Endodermal cell (in vitro differentiated cells): ENCODE measurements around the gene BMPER. TPM values are rescaled to one million over a fixed set of nuclear protein-coding genes. Genes with fewer than 3 reads are reported as not detected.

ENCODE experiments used
- DNase-seq: peaks from one replicate; pipeline ENCODE4 v3.0.0-alpha.2; 2017
- H3K27ac ChIP-seq: 2 replicates; pipeline ENCODE4 v1.5.1; 2013; ENCODE audit warnings: mild to moderate bottlenecking, low read depth, low read length, moderate library complexity
- H3K27me3 ChIP-seq: 2 replicates; pipeline ENCODE4 v1.6.1; 2013; ENCODE audit warnings: mild to moderate bottlenecking, low read length, moderate library complexity; ENCODE audit not compliant: insufficient read depth, control insufficient read depth, poor library complexity, severe bottlenecking
- H3K36me3 ChIP-seq: 2 replicates; pipeline ENCODE4 v1.7.0; 2013; ENCODE audit warnings: mild to moderate bottlenecking, low read length, moderate library complexity; ENCODE audit not compliant: control insufficient read depth, insufficient read depth
- H3K4me1 ChIP-seq: one replicate; pipeline ENCODE4 v1.7.0; 2013; ENCODE audit warnings: low read length; ENCODE audit not compliant: control insufficient read depth, insufficient read depth
- H3K4me3 ChIP-seq: 2 replicates; pipeline ENCODE4 v1.5.1; 2013; ENCODE audit warnings: mild to moderate bottlenecking, low read length, moderate library complexity
- H3K9ac ChIP-seq: 2 replicates; pipeline ENCODE4 v1.6.1; 2013; ENCODE audit warnings: mild to moderate bottlenecking, low read length, moderate library complexity; ENCODE audit not compliant: poor library complexity, severe bottlenecking; ENCODE audit errors: extremely low read depth
- H3K9me3 ChIP-seq: 2 replicates; pipeline ENCODE4 v1.6.1; 2013; ENCODE audit warnings: mild to moderate bottlenecking, low read length, moderate library complexity; ENCODE audit not compliant: control insufficient read depth
- H3K27ac Mint-ChIP-seq: 2 replicates; pipeline ENCODE4 v1.8.0; 2020; ENCODE audit warnings: mixed read lengths
- H3K27me3 Mint-ChIP-seq: 2 replicates; pipeline ENCODE4 v1.8.0; 2021; ENCODE audit warnings: mild to moderate bottlenecking, mixed read lengths; ENCODE audit not compliant: insufficient read depth
- H3K36me3 Mint-ChIP-seq: 2 replicates; pipeline ENCODE4 v1.8.0; 2020; ENCODE audit warnings: low read depth, mixed read lengths
- H3K4me1 Mint-ChIP-seq: 2 replicates; pipeline ENCODE4 v1.8.0; 2020; ENCODE audit warnings: mixed read lengths
- H3K4me3 Mint-ChIP-seq: 2 replicates; pipeline ENCODE4 v1.8.0; 2020; ENCODE audit warnings: mild to moderate bottlenecking, moderate library complexity, mixed read lengths
- H3K9me3 Mint-ChIP-seq: 2 replicates; pipeline ENCODE4 v1.8.0; 2020; ENCODE audit warnings: mild to moderate bottlenecking, mixed read lengths
- CTCF ChIP-seq: fragments of 200-600 bp; sonication (generic); conservative IDR thresholded peaks from 2 replicates; pipeline ENCODE4 v1.5.0; 2021; ENCODE audit warnings: antibody characterized with exemption, mild to moderate bottlenecking
- WGBS, 2 experiments: methylation state at CpG; one replicate each; pipeline versions ENCODE4 v1.1.5 to v1.1.7; 2013; ENCODE audit warnings: missing lambda C conversion rate in 2 of 2, mixed read lengths in 1 of 2; ENCODE audit not compliant: insufficient coverage in 1 of 2, insufficient read length in 1 of 2; 5-methylcytosine and 5-hydroxymethylcytosine counted together
- total RNA-seq, 2 donors: library from RNA; stranded (reverse); fragmentation: NEBNext Ultra II Directional in 1 of 2; extraction: Animal tissue kit (Norgen Biotek cat#: 25700) in 1 of 2; gene quantifications; 2 replicates in 1 of 2; 3 replicates in 1 of 2; pipeline ENCODE4 v1.2.1, GENCODE V29; 2021

The BMPER gene
- total RNA-seq, 2 donors from 2014 or later: 71.2 to 72.2 TPM

DNA sequence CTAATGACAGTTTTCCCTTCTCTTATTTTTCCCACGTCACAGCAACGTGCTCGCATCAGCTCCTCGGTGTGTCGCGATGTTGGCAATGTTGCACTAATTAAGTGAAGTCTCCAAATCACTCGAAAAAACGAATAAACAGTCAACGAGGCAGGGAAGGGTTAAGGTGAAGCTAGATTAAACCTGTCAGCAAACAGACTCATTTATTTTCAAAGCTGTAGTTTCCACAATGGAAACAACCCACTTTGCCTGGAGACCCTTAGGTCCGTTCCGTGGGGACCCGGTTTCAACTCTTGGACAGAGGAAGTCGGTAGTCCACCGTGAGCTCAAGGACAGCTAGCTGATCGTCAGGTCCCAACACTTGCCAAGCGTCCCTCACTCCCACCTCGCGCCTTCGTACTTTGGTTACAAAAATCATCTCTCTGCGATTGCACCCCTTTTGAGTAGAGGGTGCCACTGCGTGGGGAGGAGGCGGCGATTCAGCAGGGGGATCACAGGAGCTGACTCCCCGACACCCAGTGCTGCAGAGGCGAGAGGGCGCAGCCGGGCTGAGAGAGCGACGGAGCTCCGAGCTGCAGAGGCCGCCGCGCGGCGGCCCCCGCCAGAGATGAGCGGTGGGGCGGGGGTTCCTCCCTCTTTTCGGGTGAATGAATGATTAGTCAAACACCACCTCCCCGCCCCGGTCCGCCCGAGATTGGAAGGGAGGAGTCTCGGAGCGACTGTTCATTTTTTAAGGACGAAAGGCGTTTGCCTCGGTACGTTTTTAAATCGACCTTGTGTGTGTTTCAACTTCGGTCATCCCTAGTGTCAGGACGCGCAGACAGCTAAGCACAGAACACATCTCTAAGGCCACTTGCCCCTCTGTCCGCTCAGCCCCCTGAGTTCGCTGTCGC lies 1.3 kb upstream of the BMPER start:
- H3K27ac Mint-ChIP-seq: peak overlapping the region; percentile 94
- peak; percentile 84 for DNase-seq
- Histone ChIP-seq H3K9me3 (no peaks in the 10 kb centered on the region), H3K4me3 (peak overlapping the region; percentile 88), H3K27ac (no peak overlapping the region), H3K9ac (peak overlapping the region; percentile 48), H3K36me3 (no peaks in the 10 kb centered on the region), H3K27me3 (peaks cover 10% of the 10 kb centered on the region), H3K4me1 (peaks cover 17% of the 10 kb centered on the region)
- no peaks in the 10 kb centered on the region for H3K9me3 Mint-ChIP-seq
- peaks cover 41% of the 10 kb centered on the region for H3K4me1 Mint-ChIP-seq
- peak overlapping the region; percentile 76 for H3K4me3 Mint-ChIP-seq
- WGBS, 2 experiments: 1 to 3% methylated on average over 16 to 56 of the region's 56 CpGs
- H3K36me3 Mint-ChIP-seq: peaks cover 17% of the 10 kb centered on the region
- no peak for TF ChIP-seq CTCF
- H3K27me3 Mint-ChIP-seq: peaks cover 38% of the 10 kb centered on the region

DNA sequence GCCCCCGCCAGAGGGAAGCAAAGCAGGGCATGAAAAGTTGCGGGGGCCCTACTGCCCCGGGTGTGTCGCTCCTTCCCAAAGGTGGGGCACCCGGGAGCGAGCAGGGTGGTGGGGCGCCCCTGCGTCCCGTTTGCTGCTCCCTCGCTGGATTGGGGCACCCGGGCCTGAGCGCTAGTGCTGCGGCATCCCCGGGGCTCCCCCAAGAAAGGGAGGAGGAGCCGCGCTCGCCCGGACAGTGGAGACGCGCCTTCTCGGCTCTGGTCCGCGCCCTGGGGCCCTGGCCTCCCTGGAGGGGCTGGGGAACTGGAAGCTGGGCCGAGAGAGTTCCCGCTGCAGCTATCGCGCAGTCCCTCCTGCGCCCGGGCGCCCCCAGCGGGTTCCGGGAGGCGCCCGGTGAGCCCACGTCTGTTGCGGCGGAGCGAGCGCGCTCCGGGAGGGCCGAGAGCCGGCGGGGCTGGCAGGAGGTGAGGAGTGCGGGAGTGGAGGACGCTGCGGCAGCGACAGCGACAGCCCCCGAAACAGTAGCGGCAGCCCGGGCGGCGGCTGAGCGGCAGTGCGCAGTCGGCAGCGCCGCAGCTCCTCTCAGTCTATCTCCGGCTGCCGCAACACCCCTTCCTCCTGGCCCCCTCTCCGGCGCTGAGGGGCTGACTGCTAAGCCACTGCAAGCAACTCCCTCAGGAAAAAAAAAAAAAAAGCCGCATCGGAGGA lies 504 bp upstream of the BMPER start:
- no peaks in the 10 kb centered on the region for H3K9me3 Mint-ChIP-seq
- peak; percentile 37 for TF ChIP-seq CTCF
- peaks cover 37% of the 10 kb centered on the region for H3K4me1 Mint-ChIP-seq
- H3K27me3 Mint-ChIP-seq: peaks cover 38% of the 10 kb centered on the region
- H3K27me3 ChIP-seq: peaks cover 10% of the 10 kb centered on the region
- DNase-seq: peak; percentile 84
- 0% methylated on average over 23 to 63 of the region's 65 CpGs for WGBS, 2 experiments
- peaks cover 25% of the 10 kb centered on the region for H3K36me3 Mint-ChIP-seq
- H3K36me3 ChIP-seq: no peaks in the 10 kb centered on the region
- H3K27ac ChIP-seq: no peak overlapping the region
- H3K9me3 ChIP-seq: no peaks in the 10 kb centered on the region
- H3K4me3 ChIP-seq: peak overlapping the region; percentile 88
- H3K9ac ChIP-seq: peak overlapping the region; percentile 30
- peak overlapping the region; percentile 76 for H3K4me3 Mint-ChIP-seq
- peaks cover 15% of the 10 kb centered on the region for H3K4me1 ChIP-seq
- H3K27ac Mint-ChIP-seq: peak overlapping the region; percentile 94

DNA sequence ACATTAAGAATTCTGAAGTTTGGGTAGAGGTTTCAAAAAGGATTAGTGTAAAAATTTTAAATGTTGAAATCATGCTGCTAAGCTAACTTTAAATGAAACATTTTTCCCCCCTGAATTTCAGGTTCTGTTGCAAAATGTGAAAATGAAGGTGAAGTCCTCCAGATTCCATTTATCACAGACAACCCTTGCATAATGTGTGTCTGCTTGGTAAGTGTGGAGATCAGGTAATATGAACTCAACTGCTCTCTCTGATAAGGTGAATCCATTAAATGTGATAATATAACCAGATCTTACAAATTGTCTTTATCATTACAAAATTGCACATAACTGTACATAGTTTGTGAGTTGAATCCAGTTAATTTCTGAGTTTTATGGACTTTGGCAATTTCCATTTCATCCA lies 1.4 kb downstream of the BMPER start:
- DNase-seq: no peak
- no peak overlapping the region for H3K27ac Mint-ChIP-seq
- peaks cover 46% of the 10 kb centered on the region for H3K27me3 Mint-ChIP-seq
- Histone ChIP-seq H3K36me3 (peaks cover 4% of the 10 kb centered on the region), H3K9me3 (no peaks in the 10 kb centered on the region), H3K4me1 (peaks cover 12% of the 10 kb centered on the region), H3K27ac (no peak overlapping the region), H3K9ac (no peak overlapping the region), H3K4me3 (peak overlapping the region; percentile 71), H3K27me3 (peaks cover 10% of the 10 kb centered on the region)
- TF ChIP-seq CTCF: no peak
- peaks cover 29% of the 10 kb centered on the region for H3K4me1 Mint-ChIP-seq
- H3K4me3 Mint-ChIP-seq: peak overlapping the region; percentile 76
- peaks cover 42% of the 10 kb centered on the region for H3K36me3 Mint-ChIP-seq
- H3K9me3 Mint-ChIP-seq: no peaks in the 10 kb centered on the region
